Ovary (tissue), 3 donors: ENCODE measurements around the gene CEP104.

Experiments used
- CTCF ChIP-seq, 3 donors: fragments of 450-650 bp in 2 of 3; fragments of 200-600 bp in 1 of 3; IDR thresholded peaks; one replicate each; pipeline versions ENCODE4 v1.5.1 to v1.8.0; 2016 to 2022; ENCODE audit warnings: antibody characterized with exemption in 3 of 3, mild to moderate bottlenecking in 1 of 3
- EP300 ChIP-seq: sonication (generic); formaldehyde crosslinking; IDR thresholded peaks from one replicate; pipeline ENCODE4 v1.6.1; 2017; ENCODE audit warnings: antibody characterized with exemption
- donor health status: DM: no; HTN: no; CAD: no.

- TF ChIP-seq CTCF (IDR thresholded peaks at IDR 0.05) (no peak), EP300 (no peak)
Observed at GRCh38 chr1:3795453-3796214, 61.4 kb downstream of the CEP104 start.
